Breast epithelium (tissue), 4 donors: ENCODE measurements around the gene PLA2G4A. TPM values are rescaled to one million over a fixed set of nuclear protein-coding genes. Genes with fewer than 3 reads are reported as not detected.

Experiments
- DNase-seq, 2 donors: peaks; one replicate each; pipeline ENCODE4 v3.0.0-alpha.2; 2019; ENCODE audit warnings: low spot score in 2 of 2
- H3K27ac ChIP-seq, 2 donors: fragments of 200-600 bp; sonication (generic) in 1 of 2; one replicate each; pipeline ENCODE4 v1.5.1; 2016 to 2019; ENCODE audit warnings: mild to moderate bottlenecking in 1 of 2
- H3K27me3 ChIP-seq, 2 donors: fragments of 200-600 bp; sonication (generic) in 1 of 2; one replicate each; pipeline versions ENCODE4 v1.5.1 to v1.6.0; 2017 to 2019; ENCODE audit warnings: control low read depth in 1 of 2, mild to moderate bottlenecking in 1 of 2
- H3K36me3 ChIP-seq: fragments of 200-600 bp; one replicate; pipeline ENCODE4 v1.5.1; 2019
- H3K4me1 ChIP-seq, 2 donors: fragments of 200-600 bp; sonication (generic); one replicate each; pipeline ENCODE4 v1.5.1; 2016 to 2019; ENCODE audit warnings: control low read depth in 1 of 2
- H3K4me3 ChIP-seq, 3 donors: fragments of 200-600 bp; sonication (generic); 1 replicate in 2 of 3; 2 replicates in 1 of 3; pipeline ENCODE4 v1.5.1; 2016 to 2019; ENCODE audit warnings: mild to moderate bottlenecking in 3 of 3, moderate library complexity in 2 of 3
- H3K9me3 ChIP-seq, 2 donors: fragments of 200-600 bp; sonication (generic) in 1 of 2; one replicate each; pipeline ENCODE4 v1.5.1; 2016 to 2019; ENCODE audit warnings: control low read depth in 1 of 2
- CTCF ChIP-seq, 3 donors: fragments of 450-650 bp; IDR thresholded peaks; one replicate each; pipeline ENCODE4 v1.5.1; 2016 to 2017; ENCODE audit warnings: antibody characterized with exemption in 3 of 3, mild to moderate bottlenecking in 3 of 3, moderate library complexity in 3 of 3
- POLR2A ChIP-seq: fragments of 450-650 bp; IDR thresholded peaks from one replicate; pipeline ENCODE4 v1.6.1; 2016; ENCODE audit warnings: antibody characterized with exemption, mild to moderate bottlenecking, moderate library complexity
- POLR2AphosphoS5 ChIP-seq, 3 donors: sonication (generic); formaldehyde crosslinking; IDR thresholded peaks; one replicate each; pipeline ENCODE4 v1.6.1; 2017; ENCODE audit warnings: antibody characterized with exemption in 3 of 3
- intact Hi-C: fragments of 100-400 bp; cut with DNase I; formaldehyde crosslinking; loops from one replicate; pipeline ENCODE4 v1.15.1; 2023; ENCODE audit warnings: low total_unique reads
- total RNA-seq, 3 donors: library from RNA; depleted of rRNA; stranded (reverse); fragments of >200 nt; gene quantifications; one replicate each; pipeline ENCODE4 v1.1.0, GENCODE V29; 2016

Gene PLA2G4A
- total RNA-seq, 3 donors from 2014 or later: 5.6 to 13.3 (median 7.4) TPM

GRCh38 chr1:186869526-186870228 lies 40.9 kb downstream of the PLA2G4A start:
- H3K4me1 ChIP-seq: no peaks in the 10 kb centered on the region
- intact Hi-C loops: no loop called here
- DNase-seq: no peak

DNA sequence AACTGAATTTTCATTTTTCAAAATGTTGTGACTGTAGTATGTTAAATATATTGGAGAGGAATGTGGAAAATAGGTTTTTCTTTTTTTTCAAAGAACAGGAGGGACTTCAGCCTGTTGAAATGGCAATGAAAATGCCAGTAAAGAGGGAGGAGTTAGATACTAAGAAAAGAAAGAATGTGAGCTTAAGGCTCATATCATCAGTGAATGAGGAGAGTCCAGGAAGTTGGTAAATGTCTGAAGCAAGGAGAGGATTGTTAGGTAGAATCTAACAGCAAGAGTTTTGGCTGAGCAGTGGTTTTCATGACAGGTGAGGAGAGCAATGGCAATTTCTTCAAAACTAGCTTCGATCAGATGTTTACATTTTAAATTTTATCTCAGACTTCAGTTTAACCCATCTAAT lies 43.0 kb downstream of the PLA2G4A start:
- Histone ChIP-seq H3K9me3 (no peaks in the 10 kb centered on the region), H3K27ac (no peak overlapping the region), H3K4me3 (no peak overlapping the region), H3K27me3 (no peaks in the 10 kb centered on the region), H3K36me3 (no peaks in the 10 kb centered on the region), H3K4me1 (no peaks in the 10 kb centered on the region)
- no peak for DNase-seq
- no peak for TF ChIP-seq CTCF (IDR thresholded peaks at IDR 0.05)
- TF ChIP-seq POLR2AphosphoS5 (IDR thresholded peaks at IDR 0.05): no peak
- TF ChIP-seq POLR2A: no peak
- intact Hi-C loops: no loop called here

More at GRCh38 chr1:186869526-186870228, 40.9 kb downstream of the PLA2G4A start:
- TF ChIP-seq POLR2A: no peak
- H3K27me3 ChIP-seq: no peaks in the 10 kb centered on the region
- no peak overlapping the region for H3K4me3 ChIP-seq
- no peaks in the 10 kb centered on the region for H3K36me3 ChIP-seq
- H3K9me3 ChIP-seq: no peaks in the 10 kb centered on the region
- H3K27ac ChIP-seq: no peak overlapping the region

DNA sequence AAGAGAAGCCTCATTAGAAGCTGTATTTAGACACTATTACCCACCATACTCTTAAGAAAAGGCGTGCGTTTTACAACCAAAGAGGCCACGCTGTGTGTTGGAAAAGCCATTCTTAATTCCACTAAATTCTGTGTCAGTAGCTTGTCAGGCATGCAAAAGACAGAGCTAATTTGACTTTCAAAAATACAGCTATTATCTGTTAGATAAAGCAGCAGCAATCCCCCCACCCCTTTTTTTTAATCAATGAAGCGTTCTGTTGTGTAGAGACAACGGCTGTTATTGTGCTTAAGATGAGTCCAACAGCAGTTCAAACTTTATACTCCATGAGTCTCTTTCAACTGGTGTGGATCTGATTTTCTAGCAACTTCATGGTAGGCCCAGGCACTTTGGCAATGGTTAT lies 43.5 kb downstream of the PLA2G4A start:
- no peak overlapping the region for H3K4me3 ChIP-seq
- intact Hi-C loops: no loop called here
- H3K27ac ChIP-seq: no peak overlapping the region
- H3K36me3 ChIP-seq: no peaks in the 10 kb centered on the region
- no peaks in the 10 kb centered on the region for H3K4me1 ChIP-seq
- DNase-seq: no peak
- no peak for TF ChIP-seq CTCF (IDR thresholded peaks at IDR 0.05)
- no peaks in the 10 kb centered on the region for H3K9me3 ChIP-seq
- no peaks in the 10 kb centered on the region for H3K27me3 ChIP-seq

DNA sequence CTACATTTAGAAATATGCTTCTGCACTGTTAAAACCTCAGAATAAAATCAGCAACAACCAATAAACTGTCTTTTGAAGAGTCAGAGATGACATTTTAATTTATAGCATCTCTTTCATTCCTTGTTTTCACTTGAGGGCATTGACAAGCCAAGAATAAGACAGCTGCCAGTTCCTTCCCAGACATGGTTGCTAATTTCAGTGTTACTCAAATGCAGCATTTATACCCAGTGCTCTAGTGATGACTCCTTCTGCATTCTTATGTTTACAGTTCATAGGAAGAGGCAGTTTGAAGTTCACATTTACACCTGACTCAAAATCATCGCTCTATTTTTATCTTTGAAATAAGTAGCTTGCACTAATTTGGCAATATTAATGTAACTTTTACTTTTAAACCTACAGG lies 44.9 kb downstream of the PLA2G4A start:
- no peak for TF ChIP-seq CTCF (IDR thresholded peaks at IDR 0.05)
- no peak for TF ChIP-seq POLR2A
- no peak for TF ChIP-seq POLR2AphosphoS5 (IDR thresholded peaks at IDR 0.05)
- Histone ChIP-seq H3K36me3 (no peaks in the 10 kb centered on the region), H3K27ac (no peak overlapping the region), H3K9me3 (no peaks in the 10 kb centered on the region), H3K4me3 (no peak overlapping the region), H3K27me3 (no peaks in the 10 kb centered on the region), H3K4me1 (no peaks in the 10 kb centered on the region)
- no peak for DNase-seq
- intact Hi-C loops: no loop called here

DNA sequence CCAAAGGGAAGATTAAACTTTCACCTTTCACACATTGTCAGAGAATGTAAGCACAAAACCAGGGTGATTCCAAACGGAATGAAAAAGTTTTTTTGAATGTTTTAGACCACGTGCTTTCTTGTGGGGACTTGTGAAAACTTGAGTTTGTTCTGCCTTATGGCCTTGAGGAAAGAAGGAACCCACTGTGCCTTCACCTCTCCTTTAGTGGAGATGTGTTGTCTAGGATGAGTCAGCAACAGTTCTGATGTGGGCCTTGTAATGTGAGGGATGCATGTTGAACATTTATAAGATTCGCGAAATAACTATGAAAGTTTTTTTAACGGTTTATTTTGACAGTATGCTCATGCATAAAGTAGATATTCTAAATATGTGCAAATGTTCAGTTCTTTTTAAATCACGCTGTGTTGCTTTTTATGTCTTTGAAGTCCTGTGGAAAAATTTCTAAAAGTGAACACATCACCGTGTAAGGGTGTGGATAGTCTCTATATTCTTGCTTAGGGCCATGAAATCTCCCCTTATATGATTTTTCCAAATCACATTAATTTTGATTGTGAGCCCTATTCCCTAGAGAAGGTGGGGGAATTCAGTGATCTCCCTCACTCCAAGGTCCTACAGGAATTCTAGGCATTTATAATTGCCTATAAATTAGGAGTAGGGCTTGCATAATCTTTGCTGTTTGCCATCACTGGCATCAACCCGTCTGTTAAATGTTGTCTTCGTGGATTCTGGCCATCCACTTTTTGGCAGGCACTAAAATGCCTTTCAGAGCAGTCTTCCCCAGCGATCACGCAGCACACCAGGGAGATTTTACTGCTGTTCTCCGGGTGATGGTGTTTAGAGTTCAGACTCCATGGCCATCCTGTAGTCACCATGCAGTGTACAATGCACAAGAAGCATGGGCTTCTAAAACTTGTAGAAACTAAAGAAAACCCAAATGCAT lies 47.4 kb downstream of the PLA2G4A start:
- no peaks in the 10 kb centered on the region for H3K36me3 ChIP-seq
- no peaks in the 10 kb centered on the region for H3K9me3 ChIP-seq
- no peaks in the 10 kb centered on the region for H3K27me3 ChIP-seq
- TF ChIP-seq POLR2AphosphoS5 (IDR thresholded peaks at IDR 0.05) (no peak), CTCF (IDR thresholded peaks at IDR 0.05) (no peak), POLR2A (no peak)
- no peak for DNase-seq
- H3K4me3 ChIP-seq: no peak overlapping the region
- no peak overlapping the region for H3K27ac ChIP-seq
- no peaks in the 10 kb centered on the region for H3K4me1 ChIP-seq
- intact Hi-C loops: no loop called here
